Activated CD8-positive, alpha-beta memory T cell treated with anti-CD3 and anti-CD28 coated beads for 36 hours (primary cell): ENCODE measurements around the gene MAP3K9. TPM values are rescaled to one million over a fixed set of nuclear protein-coding genes. Genes with fewer than 3 reads are reported as not detected.

ENCODE experiments used
- CTCF ChIA-PET: fragments of 350-600 bp; sonication (Branson Sonifier 250); formaldehyde crosslinking; loops from one replicate; lab custom pipeline; 2021; ENCODE audit warnings: antibody characterized with exemption; lab: Charles Lee
- POLR2A ChIA-PET: fragments of 350-600 bp; sonication (Branson Sonifier 250); formaldehyde crosslinking; loops from one replicate; lab custom pipeline; 2021; ENCODE audit warnings: antibody characterized with exemption; lab: Charles Lee
- total RNA-seq, 2 experiments: library from RNA; stranded (reverse); gene quantifications; one replicate each; pipeline ENCODE4 v1.2.3, GENCODE V29; 2021

The MAP3K9 gene
- total RNA-seq, 2 experiments from 2014 or later, result 5.5 to 5.7 TPM

GRCh38 chr14:70823281-70823680 is 14.0 kb upstream of the MAP3K9 start:
- POLR2A ChIA-PET, result no interaction called here

DNA sequence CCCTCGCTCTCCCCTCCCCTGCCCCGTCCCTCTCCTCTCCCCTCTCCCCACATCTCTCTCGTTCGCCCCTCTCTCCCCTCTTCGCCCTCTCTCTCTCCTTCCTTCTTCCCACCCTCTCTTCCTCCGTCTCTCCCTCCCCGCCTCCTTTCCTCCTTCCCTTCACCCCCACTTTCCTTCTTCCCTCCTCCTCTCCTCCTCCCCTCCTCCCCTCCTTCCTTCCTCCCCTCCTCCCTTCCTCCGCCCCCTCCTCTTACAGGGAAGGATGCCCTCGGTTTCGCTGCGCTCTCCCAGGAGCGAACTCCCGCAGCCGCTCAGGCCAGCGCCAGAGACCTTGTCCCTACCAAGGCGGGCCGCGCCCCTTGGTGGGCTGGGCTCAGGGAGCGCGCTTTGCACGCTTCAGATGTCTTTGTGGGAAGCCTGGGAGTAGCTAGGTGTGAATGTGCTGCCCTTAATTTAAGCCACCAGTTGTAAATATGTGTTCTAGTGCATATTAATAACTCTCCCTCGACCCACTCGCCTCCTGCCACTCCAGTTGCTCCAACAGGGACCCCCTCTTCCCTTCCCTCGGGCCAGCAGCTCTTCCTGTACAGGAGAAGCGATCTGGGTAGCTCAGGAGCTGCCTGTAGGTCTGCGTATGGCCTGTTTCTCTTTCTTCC is 13.3 kb upstream of the MAP3K9 start:
- POLR2A ChIA-PET, result interaction anchor here (0.9 to 1.1 kb wide), 2 partner anchors 13 to 85 kb away, joined by 3 to 7 read pairs; partner anchors contain the start of genes MAP3K9 and PCNX1
- CTCF ChIA-PET, result interaction anchor here (0.6 to 2.4 kb wide), 2 partner anchors 13 to 80 kb away, joined by 3 to 8 read pairs; partner anchors contain the start of gene MAP3K9

More at GRCh38 chr14:70823281-70823680, 14.0 kb upstream of the MAP3K9 start:
- CTCF ChIA-PET, result interaction anchor here (0.6 to 0.7 kb wide), 2 partner anchors 55 to 79 kb away, joined by 3 to 4 read pairs; no protein-coding TSS in a partner anchor

GRCh38 chr14:70821584-70822529 is 12.5 kb upstream of the MAP3K9 start:
- POLR2A ChIA-PET, result interaction anchor here (0.7 to 1.1 kb wide), 3 partner anchors 12 to 322 kb away, joined by 3 to 7 read pairs (median 3); partner anchors contain the start of genes MAP3K9 and PCNX1
- CTCF ChIA-PET, result interaction anchor here (0.6 to 2.4 kb wide), 2 partner anchors 12 to 80 kb away, joined by 4 to 8 read pairs; partner anchors contain the start of gene MAP3K9

DNA sequence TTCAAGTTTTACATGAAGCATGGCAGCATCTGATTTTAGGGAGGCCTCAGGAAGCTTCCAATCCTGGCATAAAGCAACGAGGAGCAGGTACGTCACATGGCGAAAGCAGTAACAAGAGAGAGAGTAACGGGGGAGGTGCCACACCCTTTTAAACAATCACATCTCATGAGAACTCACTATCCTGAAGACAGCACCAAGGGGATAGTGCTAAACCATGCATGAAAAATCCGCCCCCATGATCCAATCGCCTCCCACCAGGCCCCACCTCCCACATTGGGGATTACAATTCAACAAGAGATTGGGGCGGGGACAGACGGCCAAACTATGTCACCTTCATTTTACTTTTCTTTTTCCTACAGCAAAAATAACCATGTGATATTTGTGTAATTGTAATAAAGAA is 7.2 kb upstream of the MAP3K9 start:
- CTCF ChIA-PET, result interaction anchor here (1.1 to 4.5 kb wide), 2 partner anchors 89 to 183 kb away, joined by 3 to 25 read pairs; partner anchors contain the start of gene PCNX1
- POLR2A ChIA-PET, result interaction anchor here (0.6 to 1.0 kb wide), 2 partner anchors 8 to 162 kb away, joined by 3 to 4 read pairs; no protein-coding TSS in a partner anchor

- CTCF ChIA-PET, result no interaction called here
Observed at GRCh38 chr14:70814466-70814865, 5.2 kb upstream of the MAP3K9 start.

DNA sequence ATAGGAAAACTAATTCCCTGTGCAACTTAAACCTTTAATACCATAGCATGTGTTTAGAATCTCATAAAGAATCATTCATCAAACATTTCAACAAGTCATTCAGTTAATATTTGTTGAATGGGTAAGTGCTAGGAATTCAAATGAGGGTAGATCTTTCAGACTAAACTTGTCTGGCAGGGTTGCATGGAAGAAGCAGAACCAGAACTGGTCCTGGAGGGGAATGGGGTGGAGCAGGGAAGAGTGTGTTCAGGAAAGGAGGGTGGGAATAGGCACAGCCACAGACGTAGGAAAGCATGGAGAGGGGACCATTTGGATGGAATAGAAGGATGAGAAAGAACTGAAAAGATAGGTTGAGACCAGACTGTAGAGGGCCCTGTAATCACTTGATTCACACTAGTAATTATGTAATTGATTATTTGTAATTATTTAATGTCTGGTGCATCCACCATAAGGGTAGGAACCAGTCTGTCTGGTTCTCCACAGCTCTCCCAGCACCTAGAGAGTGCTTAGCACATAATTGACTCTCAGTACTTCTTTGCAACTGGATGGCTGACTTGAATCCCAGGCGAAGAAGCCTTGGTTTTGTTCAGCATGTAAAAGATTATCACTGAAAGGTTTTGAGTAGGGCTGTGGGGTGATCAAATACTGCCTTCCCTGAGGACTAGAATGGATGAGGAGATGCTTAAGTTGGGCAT is 3.0 kb upstream of the MAP3K9 start:
- CTCF ChIA-PET, result no interaction called here
- POLR2A ChIA-PET, result no interaction called here

More at GRCh38 chr14:70814466-70814865, 5.2 kb upstream of the MAP3K9 start:
- POLR2A ChIA-PET, result no interaction called here

GRCh38 chr14:70811578-70811977 is 2.3 kb upstream of the MAP3K9 start:
- CTCF ChIA-PET, result no interaction called here
- POLR2A ChIA-PET, result no interaction called here

DNA sequence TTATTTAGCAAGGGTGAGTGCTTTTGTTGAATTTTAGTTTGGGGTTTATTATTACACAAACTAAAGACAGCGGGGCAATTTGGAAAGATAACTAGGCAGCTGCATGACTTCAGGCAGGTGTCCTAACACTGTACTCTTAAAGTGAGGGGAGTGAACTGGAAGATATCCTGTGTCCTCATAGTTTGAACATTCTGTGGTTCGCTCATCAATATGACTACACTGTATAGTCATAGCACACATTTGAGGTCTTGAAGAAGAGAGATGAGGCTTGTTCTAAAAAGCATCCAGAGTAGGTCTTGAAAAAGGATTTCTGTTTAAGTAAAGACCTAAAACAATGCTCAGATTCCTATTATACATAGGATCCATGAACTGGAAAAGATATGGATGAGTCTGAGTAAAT is 1.7 kb upstream of the MAP3K9 start:
- ChIA-PET POLR2A (no interaction called here), CTCF (interaction anchor here (3.4 kb wide), 1 partner anchor 7 kb away, joined by 22 read pairs; no protein-coding TSS in a partner anchor)

- ChIA-PET POLR2A (no interaction called here), CTCF (interaction anchor here (1.1 to 3.4 kb wide), 4 partner anchors 8 to 188 kb away, joined by 3 to 22 read pairs (median 8); no protein-coding TSS in a partner anchor)
Observed at GRCh38 chr14:70810621-70811020, 1.3 kb upstream of the MAP3K9 start.

- ChIA-PET CTCF (interaction anchor here (0.7 to 3.4 kb wide), 5 partner anchors 10 to 162 kb away, joined by 3 to 22 read pairs (median 8); no protein-coding TSS in a partner anchor), POLR2A (interaction anchor here (0.7 to 2.0 kb wide), 8 partner anchors 8 to 208 kb away, joined by 3 to 7 read pairs (median 4); partner anchors contain the start of gene PCNX1)
Observed at GRCh38 chr14:70808416-70809224, 693 bp downstream of the MAP3K9 start.

DNA sequence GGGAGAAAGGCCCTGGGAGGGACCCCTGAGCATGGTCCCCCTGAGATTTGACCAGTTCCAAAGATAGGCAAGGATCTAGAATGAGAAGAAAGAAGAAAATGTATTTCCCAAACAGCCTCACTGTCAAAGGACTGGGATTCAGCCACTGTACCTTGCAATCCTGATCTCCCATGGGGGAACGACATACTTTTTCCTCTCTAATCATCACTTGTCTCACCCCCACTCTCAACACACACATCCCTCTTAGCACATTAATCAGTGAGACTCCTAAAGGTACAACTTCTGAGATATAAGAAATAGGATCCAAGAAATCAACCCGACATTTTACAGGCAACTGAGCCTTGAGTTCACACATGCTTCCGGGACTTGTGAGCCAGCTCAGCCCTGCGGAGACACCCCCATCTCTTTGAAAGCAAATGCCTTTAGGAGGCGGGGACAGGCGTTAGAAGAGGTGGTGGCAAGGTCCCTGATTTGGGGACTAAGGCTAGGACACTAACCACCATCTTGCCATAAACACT is 1.4 kb downstream of the MAP3K9 start:
- POLR2A ChIA-PET, result interaction anchor here (1.0 to 1.3 kb wide), 2 partner anchors 9 to 154 kb away, joined by 3 read pairs; no protein-coding TSS in a partner anchor
- CTCF ChIA-PET, result interaction anchor here (3.4 kb wide), 1 partner anchor 10 kb away, joined by 22 read pairs; no protein-coding TSS in a partner anchor

DNA sequence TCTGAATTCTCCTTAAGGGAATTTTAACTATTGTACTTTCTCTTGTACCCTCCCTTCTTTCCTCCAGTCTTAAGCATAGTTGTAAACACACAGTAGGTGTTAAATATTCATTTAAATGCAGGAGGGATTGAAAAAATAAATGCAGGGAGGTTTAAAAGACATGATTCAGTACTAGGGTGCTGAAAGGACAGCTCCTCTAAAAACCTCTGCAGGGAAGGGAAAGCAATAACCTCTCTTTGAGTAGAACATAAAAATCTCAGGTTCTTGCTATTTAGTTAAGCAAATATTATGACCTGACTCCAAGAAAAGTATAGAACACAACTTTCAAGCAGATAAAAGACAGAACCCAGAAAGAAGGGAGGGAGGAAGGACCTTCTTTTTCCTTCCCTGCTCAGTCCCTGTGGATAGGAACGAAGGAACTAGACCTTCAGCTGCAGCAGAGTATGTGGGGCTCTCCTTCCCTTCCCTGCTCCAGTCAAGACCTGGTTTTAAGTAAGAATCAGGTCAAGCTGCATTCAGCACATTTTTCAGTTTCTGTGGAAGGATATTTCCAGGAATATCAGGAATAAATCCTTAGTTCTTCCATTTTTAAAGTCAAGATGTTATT is 4.7 kb downstream of the MAP3K9 start:
- ChIA-PET CTCF (no interaction called here), POLR2A (no interaction called here)

DNA sequence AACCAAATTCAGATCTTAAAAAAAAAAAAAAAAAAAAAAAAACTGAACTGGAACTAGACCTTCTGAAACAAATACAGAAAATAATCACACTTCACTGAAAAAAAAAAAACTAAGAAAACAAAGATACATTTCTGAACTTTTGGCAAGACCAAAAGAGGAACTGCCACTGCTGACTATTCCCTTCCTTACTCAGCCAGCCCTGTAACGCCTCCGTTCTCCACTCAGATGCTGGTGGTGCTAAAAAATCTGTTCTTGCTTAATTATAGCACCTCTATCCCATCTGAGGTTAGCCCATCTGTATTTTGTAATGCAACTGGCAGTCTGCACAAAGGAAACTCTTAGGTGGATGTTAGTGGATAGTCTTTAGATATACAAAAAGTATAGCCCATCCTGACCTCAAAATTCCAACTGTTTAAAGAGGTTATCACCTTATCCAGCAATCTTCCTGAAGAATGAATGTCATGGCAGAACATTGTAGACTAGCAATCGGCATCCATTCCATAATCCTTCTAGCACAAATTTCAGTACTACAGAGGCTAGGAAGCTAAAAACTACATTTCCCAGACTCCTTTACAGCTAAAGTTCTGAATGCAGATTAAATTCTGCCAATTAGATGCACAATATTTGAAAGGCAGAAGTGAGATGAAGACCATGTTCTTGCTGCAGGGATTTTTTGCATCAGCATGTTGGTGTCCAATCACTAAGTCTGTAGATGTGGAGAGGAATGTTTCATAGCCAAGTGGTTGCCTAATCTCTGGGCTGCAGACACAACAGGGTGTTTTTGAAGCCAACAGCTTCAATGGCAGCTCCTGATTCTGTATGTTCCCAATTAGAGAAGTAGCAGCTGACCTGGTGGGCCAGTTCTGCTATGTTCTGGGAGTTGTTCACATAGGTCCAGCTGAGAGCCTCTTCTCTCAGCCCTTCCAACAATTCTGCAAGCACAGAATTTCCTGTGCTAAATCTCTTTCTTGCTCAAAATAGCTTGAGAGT is 5.7 kb downstream of the MAP3K9 start:
- CTCF ChIA-PET, result no interaction called here
- POLR2A ChIA-PET, result no interaction called here

- CTCF ChIA-PET, result no interaction called here
- POLR2A ChIA-PET, result no interaction called here
Observed at GRCh38 chr14:70802379-70802778, 6.9 kb downstream of the MAP3K9 start.

- POLR2A ChIA-PET, result no interaction called here
- CTCF ChIA-PET, result no interaction called here
Observed at GRCh38 chr14:70801836-70802235, 7.5 kb downstream of the MAP3K9 start.

GRCh38 chr14:70796551-70796950 is 12.8 kb downstream of the MAP3K9 start:
- ChIA-PET POLR2A (no interaction called here), CTCF (no interaction called here)
